ENCODE data around the gene SUGCT.

DNA sequence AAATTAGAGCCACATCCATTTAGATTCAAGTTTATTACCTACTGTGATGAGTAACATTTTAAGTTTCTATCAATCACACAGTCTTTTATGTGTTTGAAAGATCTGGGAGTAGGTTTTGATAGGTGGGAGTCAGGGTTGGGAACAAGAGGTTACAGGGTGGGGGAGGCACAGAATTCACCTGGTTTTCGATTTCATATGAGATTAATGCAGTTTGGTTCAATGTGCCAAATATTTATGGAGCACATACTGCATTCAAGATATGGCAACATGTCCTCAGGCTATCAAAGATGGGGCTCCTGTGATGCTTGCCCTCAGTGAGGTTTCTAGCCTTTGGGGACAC is 564.1 kb downstream of the SUGCT start:
- TF ChIP-seq, protein P1, sequence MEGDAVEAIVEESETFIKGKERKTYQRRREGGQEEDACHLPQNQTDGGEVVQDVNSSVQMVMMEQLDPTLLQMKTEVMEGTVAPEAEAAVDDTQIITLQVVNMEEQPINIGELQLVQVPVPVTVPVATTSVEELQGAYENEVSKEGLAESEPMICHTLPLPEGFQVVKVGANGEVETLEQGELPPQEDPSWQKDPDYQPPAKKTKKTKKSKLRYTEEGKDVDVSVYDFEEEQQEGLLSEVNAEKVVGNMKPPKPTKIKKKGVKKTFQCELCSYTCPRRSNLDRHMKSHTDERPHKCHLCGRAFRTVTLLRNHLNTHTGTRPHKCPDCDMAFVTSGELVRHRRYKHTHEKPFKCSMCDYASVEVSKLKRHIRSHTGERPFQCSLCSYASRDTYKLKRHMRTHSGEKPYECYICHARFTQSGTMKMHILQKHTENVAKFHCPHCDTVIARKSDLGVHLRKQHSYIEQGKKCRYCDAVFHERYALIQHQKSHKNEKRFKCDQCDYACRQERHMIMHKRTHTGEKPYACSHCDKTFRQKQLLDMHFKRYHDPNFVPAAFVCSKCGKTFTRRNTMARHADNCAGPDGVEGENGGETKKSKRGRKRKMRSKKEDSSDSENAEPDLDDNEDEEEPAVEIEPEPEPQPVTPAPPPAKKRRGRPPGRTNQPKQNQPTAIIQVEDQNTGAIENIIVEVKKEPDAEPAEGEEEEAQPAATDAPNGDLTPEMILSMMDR (conservative IDR thresholded peaks at IDR 0.05; ENCODE audit: low read length): no peak
- no peak for TF ChIP-seq EZH2phosphoT487 (IDR thresholded peaks at IDR 0.05; ENCODE audit: borderline replicate concordance)
